K562 (cell line): ENCODE measurements around the gene C4orf50. TPM values are rescaled to one million over a fixed set of nuclear protein-coding genes. Genes with fewer than 3 reads are reported as not detected.

ENCODE experiments used
- ATAC-seq: fragments of 200-7000 bp; cut with Tn5 transposase; 3 replicates; pipeline ENCODE4 v1.9.1; 2020; ENCODE audit warnings: moderate library complexity
- BruUV-seq: library from RNA; stranded (reverse); fragments of 400-500 nt; replicated peaks from 2 replicates; lab custom pipeline; 2021; lab: Mats Ljungman, UMichigan
- CTCF ChIA-PET: fragments of 300-600 bp; formaldehyde crosslinking; extraction: SDS; loops from one replicate; lab custom pipeline; 2021; ENCODE audit warnings: low intra/inter-chr PET ratio; lab: Yijun Ruan, JAX
- POLR2A ChIA-PET: fragments of 300-600, 350-650 bp; sonication (Branson Sonifier 250); formaldehyde crosslinking; extraction: SDS; loops from one replicate; lab custom pipeline; 2021; ENCODE audit warnings: antibody characterized with exemption, inconsistent platforms; lab: Yijun Ruan, JAX
- DNase-seq, 4 experiments: peaks; one replicate each; pipeline versions ENCODE4 v3.0.0 to v3.0.0-alpha.2; 2011 to 2018; ENCODE audit warnings: low spot score in 3 of 4, mixed read lengths in 3 of 4; ENCODE audit errors: extremely low read depth in 1 of 4
- FAIRE-seq: peaks from 2 replicates; lab custom pipeline; 2011; peaks lifted over from hg19 to GRCh38; lab: Jason Lieb, UNC
- H2AFZ ChIP-seq: 2 replicates; pipeline ENCODE4 v1.6.0; 2011; ENCODE audit warnings: low read depth, low read length, control low read depth, inconsistent platforms
- H3K27ac ChIP-seq: fragments of 200-600 bp; 3 replicates; pipeline ENCODE4 v1.8.0; 2011; ENCODE audit warnings: low read depth, mild to moderate bottlenecking, control low read depth, inconsistent platforms, low read length, moderate library complexity, mixed read lengths; ENCODE audit errors: extremely low read depth
- H3K27me3 ChIP-seq, 2 experiments: fragments of 300-600 bp in 1 of 2; 2 replicates in 1 of 2; 3 replicates in 1 of 2; pipeline versions ENCODE4 v1.6.0 to v1.8.0; 2011; ENCODE audit warnings: inconsistent platforms in 2 of 2, low read length in 2 of 2, mild to moderate bottlenecking in 1 of 2, mixed read lengths in 1 of 2, moderate library complexity in 1 of 2; ENCODE audit not compliant: control insufficient read depth in 2 of 2, insufficient read depth in 2 of 2
- H3K36me3 ChIP-seq: fragments of 300-600 bp; 3 replicates; pipeline ENCODE4 v1.8.0; 2011; ENCODE audit warnings: mild to moderate bottlenecking, low read length, inconsistent platforms; ENCODE audit not compliant: control insufficient read depth, insufficient read depth
- H3K4me1 ChIP-seq, 2 experiments: fragments of 200-600 bp in 1 of 2; replicated peaks in 1 of 2; 2 replicates in 1 of 2; 3 replicates in 1 of 2; pipeline versions ENCODE4 v1.5.1 to v1.8.0; 2011; ENCODE audit warnings: inconsistent platforms in 2 of 2, low read length in 2 of 2, mild to moderate bottlenecking in 1 of 2, mixed read lengths in 1 of 2, moderate library complexity in 1 of 2; ENCODE audit not compliant: control insufficient read depth in 2 of 2, insufficient read depth in 2 of 2
- H3K4me2 ChIP-seq: 2 replicates; pipeline ENCODE4 v1.6.1; 2011; ENCODE audit warnings: low read length, control low read depth, inconsistent platforms, mixed read lengths; ENCODE audit not compliant: insufficient read depth
- H3K4me3 ChIP-seq: fragments of 200-600 bp; sonication (generic), shearing (Covaris generic); 2 replicates; pipeline ENCODE4 v1.5.1; 2016; ENCODE audit warnings: control low read depth, inconsistent platforms
- H3K79me2 ChIP-seq: fragments of 200-600 bp; 3 replicates; pipeline ENCODE4 v1.8.0; 2011; ENCODE audit warnings: low read length, inconsistent platforms; ENCODE audit not compliant: control insufficient read depth, insufficient read depth
- H3K9ac ChIP-seq, 2 experiments: 2 replicates each; pipeline versions ENCODE4 v1.6.0 to v1.6.1; 2011; ENCODE audit warnings: low read depth in 2 of 2, low read length in 2 of 2, control low read depth in 1 of 2, inconsistent platforms in 1 of 2, mild to moderate bottlenecking in 1 of 2, mixed read lengths in 1 of 2; ENCODE audit not compliant: insufficient read depth in 1 of 2
- H3K9me1 ChIP-seq: one replicate; pipeline ENCODE4 v1.6.0; 2011; ENCODE audit warnings: inconsistent platforms, mild to moderate bottlenecking, low read length, moderate library complexity; ENCODE audit not compliant: control insufficient read depth, insufficient read depth
- H3K9me3 ChIP-seq: replicated peaks from 2 replicates; pipeline ENCODE4 v1.5.1; 2011; ENCODE audit warnings: low read depth, low read length, inconsistent platforms; ENCODE audit not compliant: control insufficient read depth, insufficient read depth
- H4K20me1 ChIP-seq: replicated peaks from 2 replicates; pipeline ENCODE4 v1.6.1; 2011; ENCODE audit warnings: low read length, inconsistent platforms, mixed read lengths; ENCODE audit not compliant: control insufficient read depth, insufficient read depth
- C11orf30 ChIP-seq: fragments of 450-650 bp; IDR thresholded peaks from 2 replicates; pipeline ENCODE4 v1.6.1; 2016; ENCODE audit warnings: low read depth, mild to moderate bottlenecking
- DIDO1 ChIP-seq: fragments of 450-650 bp; IDR thresholded peaks from 2 replicates; pipeline ENCODE4 v1.6.1; 2016; ENCODE audit warnings: low read depth, missing biosample characterization, missing genetic modification characterization
- HDAC1 ChIP-seq, 2 experiments: fragments of 450-650 bp; IDR thresholded peaks; 2 replicates each; pipeline ENCODE4 v1.6.1; 2016 to 2017; ENCODE audit warnings: inconsistent platforms in 1 of 2, mild to moderate bottlenecking in 1 of 2, moderate library complexity in 1 of 2
- HMGN3 ChIP-seq: IDR thresholded peaks from 2 replicates; pipeline ENCODE4 v1.6.1; 2011; ENCODE audit warnings: borderline replicate concordance, low read depth, mild to moderate bottlenecking, mixed read lengths, low read length; ENCODE audit not compliant: insufficient read length; ENCODE audit errors: extremely low read depth
- JUND ChIP-seq, 2 experiments: IDR thresholded peaks; 2 replicates in 1 of 2; 3 replicates in 1 of 2; pipeline ENCODE4 v1.6.1; 2011; ENCODE audit warnings: borderline replicate concordance in 2 of 2, low read depth in 2 of 2, low read length in 2 of 2, improper control_type of control experiment in 1 of 2, missing biosample characterization in 1 of 2, missing genetic modification characterization in 1 of 2, missing genetic modification reagents in 1 of 2
- MAFF ChIP-seq: IDR thresholded peaks from 2 replicates; pipeline ENCODE4 v1.6.1; 2012; ENCODE audit warnings: low read length, improper control_type of control experiment
- SMAD2 ChIP-seq: fragments of 150-350 bp; IDR thresholded peaks from 2 replicates; pipeline ENCODE4 v1.6.1; 2014; ENCODE audit warnings: low read depth, mild to moderate bottlenecking, low read length
- TAF7 ChIP-seq: fragments of 450-650 bp; IDR thresholded peaks from 2 replicates; pipeline ENCODE4 v1.6.1; 2016; ENCODE audit warnings: missing genetic modification characterization, missing compliant biosample characterization
- TCF15 ChIP-seq: fragments of 250-450 bp; sonication (Bioruptor Pico); IDR thresholded peaks from 2 replicates; pipeline ENCODE4 v1.8.0; 2022; ENCODE audit warnings: moderate library complexity, mild to moderate bottlenecking, inconsistent platforms
- XRCC4 ChIP-seq: IDR thresholded peaks from one replicate; pipeline ENCODE4 v1.6.1; 2011; ENCODE audit not compliant: insufficient read depth, insufficient read length; ENCODE audit errors: extremely low read depth
- ZNF224 ChIP-seq: sonication (generic); formaldehyde crosslinking; IDR thresholded peaks from 2 replicates; pipeline ENCODE4 v1.8.0; 2022; ENCODE audit warnings: mild to moderate bottlenecking, missing genetic modification reagents
- ZNF408 ChIP-seq: fragments of 250-450 bp; sonication (Bioruptor Pico); IDR thresholded peaks from 2 replicates; pipeline ENCODE4 v1.4.0; 2020; ENCODE audit warnings: low read depth, mild to moderate bottlenecking, moderate library complexity
- WGBS: fragments of 100-300 bp; shearing (Covaris generic); methylation state at CpG from one replicate; pipeline ENCODE4 v1.1.6; 2016; ENCODE audit warnings: low coverage, mixed read lengths; ENCODE audit not compliant: insufficient coverage; ENCODE audit errors: missing lambda C conversion rate; 5-methylcytosine and 5-hydroxymethylcytosine counted together
- in situ Hi-C: fragments of 300-500 bp; cut with MboI; formaldehyde crosslinking; loops from 4 replicates; pipeline ENCODE4 v1.15.0; 2018; ENCODE audit warnings: inconsistent platforms, mixed read lengths
- intact Hi-C: fragments of 100-400 bp; cut with micrococcal nuclease; formaldehyde crosslinking; loops from 2 replicates; pipeline ENCODE4 v1.14.2; 2022
- polyA plus RNA-seq, 8 experiments: library from polyadenylated mRNA; depleted of rRNA in 4 of 8; stranded (reverse) in 5 of 8; unstranded in 3 of 8; fragments of >200 nt; fragmentation: Nextera tagmentation in 2 of 8; fragmentation: Illumina TruSeq in 1 of 8; extraction: Ambion mirVana in 2 of 8; extraction: Trizol in 1 of 8; gene quantifications; 2 replicates each; pipeline versions ENCODE4 v1.2.1 to v1.2.3, GENCODE V29; 2011 to 2014; ENCODE audit warnings: inconsistent platforms in 1 of 8, missing spikeins in 1 of 8
- total RNA-seq, 7 experiments: library from RNA; depleted of rRNA in 6 of 7; stranded (reverse); fragments of >200 nt in 6 of 7; fragmentation: Illumina TruSeq in 2 of 7; extraction: Trizol in 2 of 7; gene quantifications; 2 replicates each; pipeline versions ENCODE4 v1.2.1 to v1.2.3, GENCODE V29; 2011 to 2021; ENCODE audit warnings: low replicate concordance in 1 of 7
- TF ChIP-seq, protein P1 (sequence below): sonication (generic); IDR thresholded peaks from 2 replicates; pipeline ENCODE4 v1.6.1; 2016
- TF ChIP-seq, protein P2 (sequence below): fragments of 250-450 bp; sonication (Bioruptor Pico); IDR thresholded peaks from 2 replicates; pipeline ENCODE4 v1.8.0; 2022; ENCODE audit warnings: inconsistent platforms

C4orf50 gene
- total and polyA plus RNA-seq, 9 of the 15 experiments (the other 6 are each of a cell fraction or from before 2014, with no cell fraction given): not detected

DNA sequence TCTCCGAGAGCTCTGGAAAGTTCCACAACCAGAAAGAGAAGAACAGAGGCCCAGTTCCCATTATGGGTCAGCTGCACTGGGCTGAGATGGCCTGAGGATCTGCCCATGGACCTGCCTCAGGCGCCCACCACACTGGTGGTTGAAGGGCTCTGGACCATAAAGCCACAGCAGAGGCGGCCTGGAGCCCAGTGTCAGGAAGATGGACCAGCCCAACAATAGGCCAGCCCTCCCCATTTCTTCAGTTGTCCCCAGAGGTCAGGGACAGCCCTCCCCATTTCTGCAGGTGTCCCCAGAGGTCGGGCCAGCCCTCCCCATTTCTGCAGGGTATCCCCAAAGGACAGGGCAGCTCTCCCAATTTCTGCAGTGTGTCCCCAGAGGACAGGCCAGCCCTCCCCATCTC, 37.2 kb upstream of the C4orf50 start:
- no peak for TF ChIP-seq TAF7 (tag)

GRCh38 chr4:6055030-6055429, 36.8 kb upstream of the C4orf50 start:
- H3K27me3 ChIP-seq: peaks cover 4 to 14% of the 10 kb centered on the region in 2 experiments; a peak in 3 of 5 replicates
- intact Hi-C loops (no loop called here), in situ Hi-C loops (no loop called here)
- H3K36me3 ChIP-seq: no peaks in the 10 kb centered on the region
- WGBS: 5% methylated on average over 4 of the region's 4 CpGs
- ChIA-PET POLR2A (no interaction called here), CTCF (no interaction called here)
- H3K4me1 ChIP-seq: no peaks in the 10 kb centered on the region
- no peaks in the 10 kb centered on the region for H3K9me1 ChIP-seq
- DNase-seq (no peak), FAIRE-seq (no peak), ATAC-seq (no peak)
- H3K79me2 ChIP-seq: no peaks in the 10 kb centered on the region
- no peak overlapping the region for H3K27ac ChIP-seq
- H2AFZ ChIP-seq: no peak overlapping the region
- H3K4me2 ChIP-seq: no peak overlapping the region
- H4K20me1 ChIP-seq: no peaks in the 10 kb centered on the region
- no peak overlapping the region for H3K9ac ChIP-seq
- no peak overlapping the region for H3K4me3 ChIP-seq
- no peaks in the 10 kb centered on the region for H3K9me3 ChIP-seq
- BruUV-seq: no TSS peak
- no peak for TF ChIP-seq TCF15 (CRISPR knock-in tag)
- no peak for TF ChIP-seq DIDO1 (tag)
- no peak for TF ChIP-seq MAFF
- TF ChIP-seq, protein P1, sequence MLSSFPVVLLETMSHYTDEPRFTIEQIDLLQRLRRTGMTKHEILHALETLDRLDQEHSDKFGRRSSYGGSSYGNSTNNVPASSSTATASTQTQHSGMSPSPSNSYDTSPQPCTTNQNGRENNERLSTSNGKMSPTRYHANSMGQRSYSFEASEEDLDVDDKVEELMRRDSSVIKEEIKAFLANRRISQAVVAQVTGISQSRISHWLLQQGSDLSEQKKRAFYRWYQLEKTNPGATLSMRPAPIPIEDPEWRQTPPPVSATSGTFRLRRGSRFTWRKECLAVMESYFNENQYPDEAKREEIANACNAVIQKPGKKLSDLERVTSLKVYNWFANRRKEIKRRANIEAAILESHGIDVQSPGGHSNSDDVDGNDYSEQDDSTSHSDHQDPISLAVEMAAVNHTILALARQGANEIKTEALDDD: no peak
- TF ChIP-seq HDAC1 (IDR thresholded peaks at IDR 0.05): no peak
- no peak for TF ChIP-seq HMGN3
- TF ChIP-seq ZNF408 (CRISPR knock-in tag): no peak
- TF ChIP-seq, protein P2, sequence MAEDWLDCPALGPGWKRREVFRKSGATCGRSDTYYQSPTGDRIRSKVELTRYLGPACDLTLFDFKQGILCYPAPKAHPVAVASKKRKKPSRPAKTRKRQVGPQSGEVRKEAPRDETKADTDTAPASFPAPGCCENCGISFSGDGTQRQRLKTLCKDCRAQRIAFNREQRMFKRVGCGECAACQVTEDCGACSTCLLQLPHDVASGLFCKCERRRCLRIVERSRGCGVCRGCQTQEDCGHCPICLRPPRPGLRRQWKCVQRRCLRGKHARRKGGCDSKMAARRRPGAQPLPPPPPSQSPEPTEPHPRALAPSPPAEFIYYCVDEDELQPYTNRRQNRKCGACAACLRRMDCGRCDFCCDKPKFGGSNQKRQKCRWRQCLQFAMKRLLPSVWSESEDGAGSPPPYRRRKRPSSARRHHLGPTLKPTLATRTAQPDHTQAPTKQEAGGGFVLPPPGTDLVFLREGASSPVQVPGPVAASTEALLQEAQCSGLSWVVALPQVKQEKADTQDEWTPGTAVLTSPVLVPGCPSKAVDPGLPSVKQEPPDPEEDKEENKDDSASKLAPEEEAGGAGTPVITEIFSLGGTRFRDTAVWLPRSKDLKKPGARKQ (CRISPR knock-in tag): no peak
- TF ChIP-seq SMAD2: no peak
- TF ChIP-seq JUND (IDR thresholded peaks at IDR 0.05; ENCODE audit: borderline replicate concordance, low read depth, low read length): no peak
- no peak for TF ChIP-seq JUND (tag; IDR thresholded peaks at IDR 0.05; ENCODE audit: borderline replicate concordance, low read depth, low read length)
- TF ChIP-seq XRCC4: no peak
- no peak for TF ChIP-seq ZNF224
- no peak for TF ChIP-seq C11orf30

More for the DNA sequence above, 37.2 kb upstream of the C4orf50 start:
- FAIRE-seq: no peak
- intact Hi-C loops: no loop called here
- Histone ChIP-seq H3K36me3 (no peaks in the 10 kb centered on the region), H3K4me3 (no peak overlapping the region), H3K9ac (no peak overlapping the region), H4K20me1 (no peaks in the 10 kb centered on the region), H3K4me1 (no peaks in the 10 kb centered on the region), H3K9me3 (no peaks in the 10 kb centered on the region; the same call in 1 of the 2 replicates), H2AFZ (no peak overlapping the region), H3K4me2 (no peak overlapping the region), H3K27ac (no peak overlapping the region), H3K27me3 (peaks cover 4 to 10% of the 10 kb centered on the region in 2 experiments; a peak in 2 of 5 replicates), H3K79me2 (no peaks in the 10 kb centered on the region), H3K9me1 (no peaks in the 10 kb centered on the region)
- DNase-seq: no peak
- ChIA-PET POLR2A (no interaction called here), CTCF (no interaction called here)
- BruUV-seq: no TSS peak
- 14% methylated on average over 3 of the region's 4 CpGs for WGBS
- in situ Hi-C loops: no loop called here
- ATAC-seq: no peak
